Measurements from ENCODE around the gene NDUFS8.

DNA sequence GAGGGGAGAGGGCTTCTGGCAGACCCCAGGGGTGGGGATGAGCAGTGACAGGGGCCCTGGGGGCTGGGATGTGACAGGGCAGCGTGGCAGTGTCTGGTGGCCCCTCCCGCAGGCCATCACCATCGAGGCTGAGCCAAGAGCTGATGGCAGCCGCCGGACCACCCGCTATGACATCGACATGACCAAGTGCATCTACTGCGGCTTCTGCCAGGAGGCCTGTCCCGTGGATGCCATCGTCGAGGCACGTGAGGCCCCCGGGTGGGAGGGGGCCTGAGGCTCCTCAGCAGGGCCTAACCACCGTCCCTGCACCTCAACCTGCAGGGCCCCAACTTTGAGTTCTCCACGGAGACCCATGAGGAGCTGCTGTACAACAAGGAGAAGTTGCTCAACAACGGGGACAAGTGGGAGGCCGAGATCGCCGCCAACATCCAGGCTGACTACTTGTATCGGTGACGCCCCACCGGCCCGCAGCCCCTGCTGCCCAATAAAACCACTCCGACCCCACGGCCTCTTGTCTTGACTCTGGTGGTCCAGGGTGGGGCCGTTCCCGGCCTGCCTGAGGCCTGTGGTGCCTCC is 5.7 kb downstream of the NDUFS8 start:
- TF ChIP-seq CTCF (IDR thresholded peaks at IDR 0.05; ENCODE audit: poor library complexity, severe bottlenecking), result no peak
- no peak for TF ChIP-seq TAF1 (IDR thresholded peaks at IDR 0.05; ENCODE audit: low read depth)
- no peak for TF ChIP-seq POLR2AphosphoS5 (IDR thresholded peaks at IDR 0.05)
- TF ChIP-seq EZH2 (IDR thresholded peaks at IDR 0.05; ENCODE audit: borderline replicate concordance, insufficient read depth, low read length, poor library complexity, severe bottlenecking), result no peak
- no peak for TF ChIP-seq SMC3 (conservative IDR thresholded peaks at IDR 0.05; ENCODE audit: poor library complexity)
- no peak for TF ChIP-seq MXI1 (conservative IDR thresholded peaks at IDR 0.05; ENCODE audit: poor library complexity, severe bottlenecking)
- TF ChIP-seq EP300 (conservative IDR thresholded peaks at IDR 0.05; ENCODE audit: poor library complexity, severe bottlenecking), result no peak

All from neural cell (in vitro differentiated cells).